OCI-LY7 (cell line): Measurements from ENCODE around the gene EPB41L2. TPM values are rescaled to one million over a fixed set of nuclear protein-coding genes. Genes with fewer than 3 reads are reported as not detected.

ENCODE experiments used
- BruUV-seq: library from RNA; stranded (reverse); fragments of 400-500 nt; replicated peaks from 2 replicates; lab custom pipeline; 2021; lab: Mats Ljungman, UMichigan
- CTCF ChIA-PET: fragments of 300-600 bp; sonication (Branson Sonifier 250); formaldehyde crosslinking; loops from one replicate; lab custom pipeline; 2022; ENCODE audit warnings: antibody characterized with exemption; ENCODE audit not compliant: unreplicated experiment; lab: Charles Lee
- POLR2A ChIA-PET: fragments of 300-600 bp; sonication (Branson Sonifier 250); formaldehyde crosslinking; loops from one replicate; lab custom pipeline; 2022; ENCODE audit warnings: antibody characterized with exemption; lab: Charles Lee
- DNase-seq: peaks from one replicate; pipeline ENCODE4 v3.0.0-alpha.2; 2015; ENCODE audit warnings: low spot score
- H2AFZ ChIP-seq: fragments of 200-600 bp; sonication (generic), shearing (Covaris generic); 2 replicates; pipeline ENCODE4 v1.6.1; 2014; ENCODE audit warnings: mild to moderate bottlenecking, antibody characterized with exemption, low read length, moderate library complexity
- H3K27ac ChIP-seq: fragments of 200-600 bp; sonication (generic); 2 replicates; pipeline ENCODE4 v1.5.1; 2014; ENCODE audit warnings: mixed run types, low read depth, mild to moderate bottlenecking, moderate library complexity, low read length, inconsistent platforms; ENCODE audit not compliant: poor library complexity, severe bottlenecking
- H3K36me3 ChIP-seq: fragments of 200-600 bp; sonication (generic); 2 replicates; pipeline ENCODE4 v1.6.1; 2014; ENCODE audit warnings: mild to moderate bottlenecking, antibody characterized with exemption, low read length, moderate library complexity, mixed read lengths; ENCODE audit not compliant: insufficient read depth
- H3K4me1 ChIP-seq: fragments of 200-600 bp; sonication (generic); 2 replicates; pipeline ENCODE4 v1.5.1; 2014; ENCODE audit warnings: mild to moderate bottlenecking, low read length; ENCODE audit not compliant: insufficient read depth, poor library complexity, severe bottlenecking
- H3K4me2 ChIP-seq: fragments of 200-600 bp; sonication (generic); 2 replicates; pipeline ENCODE4 v1.6.1; 2014; ENCODE audit warnings: mild to moderate bottlenecking, low read length
- H3K4me3 ChIP-seq: fragments of 200-600 bp; sonication (generic); 2 replicates; pipeline ENCODE4 v1.5.1; 2014; ENCODE audit warnings: mild to moderate bottlenecking, low read depth, low read length; ENCODE audit not compliant: poor library complexity, severe bottlenecking
- H3K79me2 ChIP-seq: fragments of 200-600 bp; sonication (generic); 2 replicates; pipeline ENCODE4 v1.6.1; 2016; ENCODE audit warnings: low read depth, mild to moderate bottlenecking, low read length, moderate library complexity, mixed read lengths; ENCODE audit not compliant: insufficient read depth
- H3K9me2 ChIP-seq: fragments of 200-600 bp; sonication (generic); 2 replicates; pipeline ENCODE4 v1.6.1; 2016; ENCODE audit warnings: mild to moderate bottlenecking, low read length, mixed read lengths; ENCODE audit not compliant: insufficient read depth
- H3K9me3 ChIP-seq: fragments of 200-600 bp; sonication (generic); 2 replicates; pipeline ENCODE4 v1.6.1; 2014; ENCODE audit warnings: mild to moderate bottlenecking, mixed run types, low read length, mixed read lengths
- H4K20me1 ChIP-seq: fragments of 200-600 bp; sonication (generic); 2 replicates; pipeline ENCODE4 v1.6.1; 2014; ENCODE audit warnings: mild to moderate bottlenecking, antibody characterized with exemption, low read length, moderate library complexity, mixed read lengths; ENCODE audit not compliant: insufficient read depth
- EZH2phosphoT487 ChIP-seq: fragments of 200-600 bp; sonication (generic); IDR thresholded peaks from 2 replicates; pipeline ENCODE4 v1.6.1; 2018; ENCODE audit warnings: low read depth, borderline replicate concordance, mild to moderate bottlenecking, mixed run types, antibody characterized with exemption, low read length, moderate library complexity, mixed read lengths
- intact Hi-C: fragments of 100-400 bp; cut with micrococcal nuclease; formaldehyde crosslinking; loops from one replicate; pipeline ENCODE4 v1.10.0; 2022; ENCODE audit not compliant: unreplicated experiment
- total RNA-seq, 2 experiments: library from RNA; depleted of rRNA in 1 of 2; stranded (reverse); fragments of >200 nt in 1 of 2; shearing (Covaris generic) in 1 of 2; gene quantifications; 2 replicates each; pipeline ENCODE4 v1.2.3, GENCODE V29; 2014 to 2022
- TF ChIP-seq, protein P1 (sequence below): fragments of 200-600 bp; sonication (generic); conservative IDR thresholded peaks from 2 replicates; pipeline ENCODE4 v1.5.1; 2014; ENCODE audit warnings: mild to moderate bottlenecking, antibody characterized with exemption, low read length, moderate library complexity, mixed read lengths

Gene EPB41L2
- total RNA-seq, 2 experiments from 2014 or later: 36.7 to 138 TPM

- no peak for DNase-seq
- ChIA-PET CTCF (interaction anchor here (0.6 kb wide), 1 partner anchor 19 kb away, joined by 3 read pairs; no protein-coding TSS in a partner anchor), POLR2A (no interaction called here)
- intact Hi-C loops: no loop called here
- H2AFZ ChIP-seq: no peak overlapping the region
- no peaks in the 10 kb centered on the region for H3K9me3 ChIP-seq
- peaks cover 16% of the 10 kb centered on the region for H3K4me1 ChIP-seq
- no peak overlapping the region for H3K4me2 ChIP-seq
- no peaks in the 10 kb centered on the region for H3K36me3 ChIP-seq
- peaks cover 19% of the 10 kb centered on the region for H3K79me2 ChIP-seq
- no peak for TF ChIP-seq EZH2phosphoT487
- TF ChIP-seq, protein P1, sequence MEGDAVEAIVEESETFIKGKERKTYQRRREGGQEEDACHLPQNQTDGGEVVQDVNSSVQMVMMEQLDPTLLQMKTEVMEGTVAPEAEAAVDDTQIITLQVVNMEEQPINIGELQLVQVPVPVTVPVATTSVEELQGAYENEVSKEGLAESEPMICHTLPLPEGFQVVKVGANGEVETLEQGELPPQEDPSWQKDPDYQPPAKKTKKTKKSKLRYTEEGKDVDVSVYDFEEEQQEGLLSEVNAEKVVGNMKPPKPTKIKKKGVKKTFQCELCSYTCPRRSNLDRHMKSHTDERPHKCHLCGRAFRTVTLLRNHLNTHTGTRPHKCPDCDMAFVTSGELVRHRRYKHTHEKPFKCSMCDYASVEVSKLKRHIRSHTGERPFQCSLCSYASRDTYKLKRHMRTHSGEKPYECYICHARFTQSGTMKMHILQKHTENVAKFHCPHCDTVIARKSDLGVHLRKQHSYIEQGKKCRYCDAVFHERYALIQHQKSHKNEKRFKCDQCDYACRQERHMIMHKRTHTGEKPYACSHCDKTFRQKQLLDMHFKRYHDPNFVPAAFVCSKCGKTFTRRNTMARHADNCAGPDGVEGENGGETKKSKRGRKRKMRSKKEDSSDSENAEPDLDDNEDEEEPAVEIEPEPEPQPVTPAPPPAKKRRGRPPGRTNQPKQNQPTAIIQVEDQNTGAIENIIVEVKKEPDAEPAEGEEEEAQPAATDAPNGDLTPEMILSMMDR: no peak
- no peak overlapping the region for H3K4me3 ChIP-seq
- H4K20me1 ChIP-seq: peaks cover 6% of the 10 kb centered on the region; the same call in 1 of the 2 replicates
- no peak overlapping the region for H3K27ac ChIP-seq
- no peaks in the 10 kb centered on the region for H3K9me2 ChIP-seq
- BruUV-seq: no TSS peak
Observed at GRCh38 chr6:131065824-131066171, 2.8 kb upstream of the EPB41L2 start.

- ChIA-PET CTCF (interaction anchor here (0.6 kb wide), 1 partner anchor 20 kb away, joined by 3 read pairs; no protein-coding TSS in a partner anchor), POLR2A (interaction anchor here (0.6 to 1.0 kb wide), 2 partner anchors 28 to 190 kb away, joined by 3 read pairs; no protein-coding TSS in a partner anchor)
- no peak overlapping the region for H2AFZ ChIP-seq
- TF ChIP-seq, protein P1: no peak
- no peak for TF ChIP-seq EZH2phosphoT487
- H3K4me3 ChIP-seq: no peak overlapping the region
- H3K27ac ChIP-seq: no peak overlapping the region
- no peak for DNase-seq
- no peaks in the 10 kb centered on the region for H3K9me3 ChIP-seq
- H4K20me1 ChIP-seq: peaks cover 9% of the 10 kb centered on the region; the same call in 1 of the 2 replicates
- H3K9me2 ChIP-seq: no peaks in the 10 kb centered on the region
- H3K79me2 ChIP-seq: peaks cover 24% of the 10 kb centered on the region
- no peaks in the 10 kb centered on the region for H3K36me3 ChIP-seq
- intact Hi-C loops: no loop called here
- no peak overlapping the region for H3K4me2 ChIP-seq
- H3K4me1 ChIP-seq: peaks cover 22% of the 10 kb centered on the region
- no TSS peak for BruUV-seq
Observed at GRCh38 chr6:131065112-131065823, 2.2 kb upstream of the EPB41L2 start.
